Stimulated activated CD8-positive, alpha-beta memory T cell treated with anti-CD3 and anti-CD28 coated beads, Interleukin-15, amount 100 ng/mL, for 48 hours (primary cell): ENCODE measurements around the gene CCDC138.

ENCODE experiments used
- DNase-seq, 2 donors: peaks; one replicate each; pipeline ENCODE4 v3.0.0-alpha.2; 2020; ENCODE audit warnings: low read depth in 2 of 2

Gene CCDC138

DNA sequence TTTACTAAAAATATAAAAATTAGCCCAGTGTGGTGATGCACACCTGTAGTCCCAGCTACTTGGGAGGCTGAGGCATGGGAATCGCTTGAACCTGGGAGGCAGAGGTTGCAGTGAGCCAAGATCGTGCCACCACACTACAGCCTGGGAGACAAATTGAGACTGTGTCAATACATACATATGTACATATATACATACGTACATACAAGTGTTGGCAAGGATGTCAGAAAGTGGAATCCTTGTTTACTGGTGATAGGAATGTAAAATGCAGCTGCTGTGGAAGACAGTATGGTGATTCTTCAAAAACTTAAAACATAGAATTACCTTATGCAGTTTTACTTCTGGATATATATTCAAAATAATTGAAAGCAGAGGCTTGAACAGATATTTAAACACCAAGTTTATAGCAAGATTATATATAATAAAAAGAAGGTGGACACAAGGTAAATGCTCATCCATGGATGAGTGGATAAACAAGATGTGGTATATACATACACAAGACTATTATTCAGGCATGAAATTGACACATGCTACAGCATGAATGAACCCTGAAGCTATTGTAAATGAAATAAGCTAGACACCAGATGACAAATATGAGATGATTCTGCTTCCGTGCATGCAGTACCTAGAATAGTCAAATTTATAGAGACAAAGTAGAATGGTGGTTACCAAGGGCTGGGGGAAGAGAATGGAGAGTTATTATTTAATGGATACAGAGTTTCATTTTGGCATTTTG, 43.2 kb downstream of the CCDC138 start:
- no peak for DNase-seq

DNA sequence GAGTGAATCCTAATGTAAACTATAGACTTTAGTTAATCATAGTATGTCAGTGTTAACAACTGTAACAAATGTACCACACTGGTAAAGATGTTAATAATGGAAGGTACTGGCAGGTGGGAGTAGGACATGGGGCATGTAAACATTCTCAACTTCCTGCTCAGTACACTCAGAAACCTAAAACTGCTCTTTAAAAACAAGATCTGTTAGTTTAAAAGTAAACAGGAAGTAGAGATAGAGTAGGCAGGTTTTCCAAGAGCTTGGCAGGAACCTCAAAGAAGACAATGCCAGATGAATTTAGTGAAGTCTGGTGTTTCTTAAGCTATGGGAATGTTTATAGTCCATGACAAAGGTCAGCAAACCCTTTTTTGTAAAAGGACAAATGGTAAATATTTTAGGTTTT, 46.6 kb downstream of the CCDC138 start:
- DNase-seq, result no peak

DNA sequence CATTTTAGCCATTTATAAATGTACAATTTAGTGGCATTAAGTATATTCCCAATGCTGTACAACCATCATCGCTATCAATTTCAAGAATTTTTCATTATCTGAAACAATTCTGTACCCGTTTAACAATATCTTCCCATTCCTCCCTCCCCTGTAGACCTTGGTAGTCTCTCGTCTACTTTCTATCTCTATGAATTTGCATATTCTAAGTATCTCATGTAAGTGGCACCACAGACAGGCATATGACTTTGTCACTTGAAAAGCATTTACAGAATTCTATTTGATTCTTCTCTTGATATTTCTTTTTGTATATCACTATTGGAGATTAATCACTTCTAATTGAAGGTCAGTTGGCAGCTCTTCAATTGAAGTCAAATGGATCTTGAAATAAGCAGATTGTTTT, 48.0 kb downstream of the CCDC138 start:
- DNase-seq, result no peak

DNA sequence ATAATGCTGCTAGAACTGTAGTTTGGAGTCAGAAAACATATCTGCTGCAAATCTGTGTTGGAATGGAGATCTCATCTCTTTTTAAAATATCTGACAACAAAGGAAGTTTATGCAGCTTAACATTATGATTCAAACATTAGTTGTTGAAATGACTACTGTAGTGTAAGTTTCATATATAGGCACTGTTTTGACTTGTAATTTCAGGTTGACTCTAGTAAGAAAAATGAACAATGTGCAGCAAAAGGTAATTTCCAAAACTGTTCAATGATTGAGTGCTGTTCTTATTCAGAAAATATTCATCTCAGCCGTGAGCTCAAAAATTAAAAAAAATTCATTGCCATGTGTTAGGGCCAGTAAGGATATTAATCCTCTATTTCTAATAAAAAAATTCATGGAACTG, 48.5 kb downstream of the CCDC138 start:
- no peak for DNase-seq

DNA sequence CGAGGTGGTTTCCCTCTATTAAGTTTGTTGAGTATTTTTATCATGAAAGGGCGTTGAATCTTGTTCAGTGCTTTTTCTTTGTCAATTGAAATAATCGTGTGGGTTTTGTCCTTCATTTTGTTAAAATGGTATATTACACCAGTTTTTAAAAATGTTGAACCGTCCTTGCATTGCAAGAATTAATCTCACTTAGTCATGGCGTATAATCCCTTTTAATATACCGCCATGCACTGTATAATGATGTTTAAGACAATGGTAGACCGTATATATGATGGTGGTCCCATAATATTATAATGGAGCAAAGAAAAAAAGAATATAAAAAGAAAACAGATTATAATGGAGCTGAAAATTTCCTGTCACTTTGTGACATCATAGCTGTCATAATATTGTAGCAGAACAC, 50.6 kb downstream of the CCDC138 start:
- no peak for DNase-seq

DNA sequence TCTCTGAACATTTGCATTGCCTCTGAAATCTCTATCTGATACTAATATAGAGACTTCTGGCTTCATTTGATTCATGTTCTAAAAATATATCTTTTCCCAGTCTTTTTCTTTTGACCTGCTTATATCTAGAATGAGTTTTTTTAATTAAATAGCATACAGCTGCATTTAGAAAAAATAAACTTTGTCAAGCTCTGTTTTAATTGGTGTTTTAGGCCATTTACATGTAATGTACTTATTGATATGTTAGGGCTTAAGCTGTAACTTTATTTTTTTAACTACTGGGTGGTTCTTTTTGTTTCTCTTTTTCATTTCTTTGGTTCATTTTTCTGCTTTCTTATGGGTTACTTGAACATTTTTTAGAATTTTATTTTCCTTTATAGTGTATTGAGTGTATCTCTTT, 54.9 kb downstream of the CCDC138 start:
- no peak for DNase-seq

DNA sequence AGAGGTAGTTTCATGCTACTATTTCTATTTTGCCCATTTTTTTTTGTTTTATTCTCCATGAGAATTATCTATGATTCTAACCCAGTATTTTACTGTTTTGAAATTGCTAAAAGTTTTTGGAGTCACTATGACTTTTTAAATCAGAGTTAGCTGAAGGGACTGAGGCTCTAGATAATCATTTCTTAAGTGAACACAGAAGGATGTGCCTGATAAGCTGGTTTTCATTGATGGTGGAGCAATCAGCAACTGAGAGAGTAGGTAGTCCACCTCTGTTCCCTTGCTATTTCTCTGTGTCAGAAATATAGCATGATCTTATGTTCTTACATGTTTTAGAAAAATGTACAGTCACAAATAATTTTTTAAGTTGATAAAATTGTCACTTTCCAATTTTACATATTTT, 59.4 kb downstream of the CCDC138 start:
- no peak for DNase-seq

DNA sequence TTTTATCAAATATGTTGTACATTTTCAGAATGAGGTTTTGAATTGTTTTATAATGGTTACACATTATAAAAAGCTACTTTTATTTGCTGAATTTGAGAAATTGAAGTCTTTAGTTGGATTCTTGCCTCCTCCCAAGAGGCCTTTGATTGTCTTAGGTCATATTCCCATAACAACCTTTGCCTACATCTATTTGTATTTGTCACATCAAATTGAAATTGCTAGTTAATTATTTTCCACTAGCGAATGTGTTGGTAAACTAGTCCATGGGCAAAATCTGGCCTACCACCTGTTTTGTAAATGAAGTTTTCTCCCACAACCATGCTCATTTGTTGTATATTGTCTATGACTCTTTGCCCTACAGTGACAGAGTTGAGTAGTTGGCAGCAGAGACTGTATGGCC, 60.4 kb downstream of the CCDC138 start:
- DNase-seq, result no peak

DNA sequence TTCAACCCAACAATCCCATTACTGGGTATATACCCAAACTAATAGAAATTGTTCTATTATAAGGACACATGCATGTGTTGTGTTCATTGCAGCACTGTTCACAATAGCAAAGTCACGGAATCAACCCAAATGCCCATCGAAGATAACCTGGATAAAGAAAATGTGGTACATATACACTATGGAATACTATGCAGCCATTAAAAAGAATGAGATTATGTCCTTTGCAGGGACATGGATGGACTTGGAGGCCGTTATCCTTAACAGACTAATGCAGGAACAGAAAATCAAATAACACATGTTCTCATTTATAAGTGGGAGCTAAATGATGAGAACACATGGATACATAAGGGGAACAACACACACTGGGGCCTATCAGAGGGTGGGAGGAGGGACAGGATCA, 65.8 kb downstream of the CCDC138 start:
- no peak for DNase-seq

DNA sequence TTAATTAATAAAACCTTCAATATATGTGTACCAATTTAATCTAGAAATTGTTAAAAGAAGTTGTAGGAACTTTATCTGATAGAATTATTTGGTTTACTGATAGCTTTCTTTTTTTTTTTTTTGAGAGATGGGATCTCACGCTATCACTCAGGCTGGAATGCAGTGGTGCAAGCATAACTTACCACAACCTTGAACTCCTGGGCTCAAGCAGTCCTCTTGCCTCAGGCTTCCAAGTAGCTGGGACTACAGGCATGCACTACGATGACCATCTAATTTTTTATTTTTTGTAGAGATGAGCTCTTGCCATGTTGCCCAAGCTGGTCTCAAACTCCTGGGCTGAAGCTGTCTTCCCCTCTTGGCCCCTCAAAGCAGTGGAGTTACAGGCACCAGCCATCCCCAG, 66.8 kb downstream of the CCDC138 start:
- DNase-seq, result no peak

DNA sequence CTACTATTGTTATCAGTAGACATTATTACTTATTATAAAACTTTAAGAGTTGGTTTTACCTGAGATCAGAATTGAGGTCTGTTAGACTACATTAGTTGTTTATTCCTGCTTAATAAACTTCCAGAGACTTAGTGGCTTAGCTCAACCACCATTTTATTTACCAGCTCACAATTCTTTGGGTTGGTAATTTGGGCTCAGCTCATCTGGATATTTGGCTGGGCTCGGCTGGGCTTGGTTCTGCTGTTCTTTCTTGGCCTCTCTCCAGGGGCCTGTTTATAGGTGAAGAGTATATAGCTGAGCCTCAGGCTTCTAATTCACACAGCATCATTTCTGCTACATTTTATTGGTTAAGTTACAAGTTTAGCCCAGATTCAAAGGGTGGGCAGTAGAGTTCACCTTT, 67.9 kb downstream of the CCDC138 start:
- DNase-seq, result no peak

DNA sequence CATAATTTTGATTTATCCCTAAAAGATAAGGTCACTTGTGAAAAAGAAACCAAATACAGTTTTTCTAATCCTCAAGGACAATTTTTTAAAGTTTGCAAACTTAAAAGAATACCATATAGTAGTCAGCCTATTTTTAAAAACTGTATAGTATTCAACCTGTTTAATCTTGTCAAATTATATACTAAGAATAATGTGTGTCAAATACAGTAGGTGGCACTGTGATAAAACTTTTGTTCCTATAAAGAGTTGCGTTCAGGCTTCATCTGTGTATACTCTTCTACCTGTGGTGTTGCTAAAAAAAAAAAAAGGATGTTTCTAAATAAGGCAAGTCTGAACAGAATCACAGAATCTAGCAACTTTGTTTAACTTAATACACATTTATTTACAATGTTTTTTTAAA, 68.6 kb downstream of the CCDC138 start:
- DNase-seq, result no peak

DNA sequence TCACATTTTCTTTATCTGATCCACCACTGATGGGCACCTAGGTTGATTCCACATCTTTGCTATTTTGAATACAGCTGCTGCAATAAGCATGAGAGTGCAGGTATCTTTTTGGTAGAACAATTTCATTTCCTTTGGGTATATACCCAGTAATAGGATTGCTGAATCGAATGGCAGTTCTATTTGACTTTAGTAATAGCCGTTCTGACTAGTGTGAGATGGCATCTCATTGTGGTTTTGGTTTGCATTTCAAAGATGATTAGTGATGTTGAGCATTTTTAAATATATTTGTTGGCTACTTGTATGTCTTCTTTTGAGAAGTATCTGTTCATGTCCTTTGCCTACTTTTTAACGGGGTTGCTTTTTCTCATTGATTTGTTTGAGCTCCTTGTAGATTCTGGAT, 72.3 kb downstream of the CCDC138 start:
- no peak for DNase-seq

DNA sequence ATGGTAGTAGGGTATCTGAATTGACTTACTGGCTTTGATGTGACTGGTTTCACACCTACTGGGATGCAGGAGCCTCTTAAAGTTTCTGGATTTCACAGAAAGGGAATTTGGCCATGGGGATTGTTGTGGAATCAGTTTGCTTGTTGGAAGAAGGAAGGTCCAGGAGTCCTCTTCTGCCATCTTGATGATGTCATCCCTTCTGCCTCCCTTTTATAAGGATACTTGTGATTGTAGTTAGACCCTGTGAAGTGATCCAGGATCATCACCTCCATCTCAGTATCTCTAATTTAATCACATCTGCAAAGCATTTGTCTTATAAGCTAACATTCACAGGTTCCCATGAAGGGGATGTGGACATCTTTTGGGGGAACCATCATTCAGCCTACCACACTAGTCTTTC, 79.5 kb downstream of the CCDC138 start:
- no peak for DNase-seq

DNA sequence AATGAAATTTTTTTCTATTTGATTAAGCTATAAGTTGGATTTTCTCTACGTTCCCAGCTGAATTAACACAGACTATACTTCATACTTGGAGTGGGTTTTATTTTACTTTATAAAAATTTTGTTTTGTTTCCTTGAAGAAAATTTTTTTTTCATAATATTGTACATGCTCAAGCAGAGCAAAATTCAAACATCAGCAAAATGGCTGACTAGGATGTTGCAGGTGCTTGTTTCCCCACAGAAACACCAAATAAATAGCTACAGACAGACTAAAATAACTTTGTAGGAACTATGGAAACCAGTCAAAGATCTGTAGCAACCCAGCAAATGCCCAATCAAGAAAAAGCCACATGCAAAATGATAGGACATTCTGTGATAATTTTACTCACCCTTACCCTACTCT, 82.3 kb downstream of the CCDC138 start:
- DNase-seq, result no peak

DNA sequence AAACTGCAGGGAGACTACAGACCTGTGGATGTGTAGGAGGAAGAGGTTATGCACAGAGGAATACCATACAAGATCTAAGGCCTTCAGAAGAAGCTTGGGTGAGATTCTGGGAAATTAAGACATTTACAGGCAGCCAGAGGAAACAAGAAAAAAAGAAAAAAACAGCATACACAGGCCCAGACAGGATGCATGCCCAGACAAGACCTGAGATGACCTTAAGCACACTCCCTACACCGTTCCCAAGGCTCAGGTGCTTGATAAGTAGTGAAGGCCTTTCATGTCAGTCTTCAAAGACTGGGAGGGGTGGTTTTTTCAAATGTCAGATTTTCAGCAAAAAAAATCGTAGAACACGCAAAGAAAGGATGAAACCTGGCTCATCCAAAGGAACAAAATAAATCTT, 83.0 kb downstream of the CCDC138 start:
- DNase-seq, result no peak

DNA sequence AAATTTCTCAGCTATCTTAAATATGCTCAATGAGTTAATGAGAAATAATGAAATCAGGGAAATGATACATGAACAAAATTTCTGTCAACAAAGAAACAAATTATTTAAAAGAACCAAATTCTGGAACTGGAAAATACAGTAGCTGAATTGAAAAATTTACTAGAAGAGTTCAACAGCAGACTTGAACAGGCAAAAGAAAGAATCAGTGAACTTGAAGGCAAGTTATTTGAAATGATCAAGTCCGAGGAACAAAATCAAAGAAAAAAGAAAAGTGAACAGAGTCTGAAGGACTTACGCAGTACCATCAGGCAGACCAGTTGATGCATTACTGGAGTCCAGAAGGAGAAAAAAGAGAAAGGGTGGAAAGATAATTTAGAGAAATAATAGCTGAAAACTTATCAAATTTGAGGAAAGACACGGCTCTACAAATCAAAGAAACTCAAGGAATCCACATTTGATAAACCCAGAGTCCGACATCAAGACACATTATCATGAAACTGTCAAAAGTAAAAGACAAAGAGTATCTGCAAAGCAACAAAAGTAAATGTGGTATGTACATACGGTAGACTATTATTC, 83.6 kb downstream of the CCDC138 start:
- DNase-seq, result no peak

DNA sequence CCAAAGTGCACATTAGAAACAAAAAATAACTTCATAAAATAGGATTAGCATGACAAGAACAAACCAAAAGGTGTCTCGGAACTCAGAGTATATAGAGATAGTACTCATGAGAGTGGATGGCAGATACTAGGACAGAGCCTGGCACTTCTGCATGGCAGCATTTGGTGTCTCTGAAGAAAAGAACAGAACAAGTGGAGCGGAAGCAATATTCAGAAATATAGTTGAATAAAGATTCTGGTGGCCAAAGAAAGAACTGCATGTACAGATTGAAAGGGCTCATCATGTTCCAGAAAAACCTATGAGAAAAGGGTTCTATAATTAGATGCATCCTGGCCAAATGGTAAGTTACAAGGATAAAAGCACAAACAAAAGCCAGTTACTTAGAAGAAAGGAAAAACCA, 90.9 kb downstream of the CCDC138 start:
- no peak for DNase-seq

DNA sequence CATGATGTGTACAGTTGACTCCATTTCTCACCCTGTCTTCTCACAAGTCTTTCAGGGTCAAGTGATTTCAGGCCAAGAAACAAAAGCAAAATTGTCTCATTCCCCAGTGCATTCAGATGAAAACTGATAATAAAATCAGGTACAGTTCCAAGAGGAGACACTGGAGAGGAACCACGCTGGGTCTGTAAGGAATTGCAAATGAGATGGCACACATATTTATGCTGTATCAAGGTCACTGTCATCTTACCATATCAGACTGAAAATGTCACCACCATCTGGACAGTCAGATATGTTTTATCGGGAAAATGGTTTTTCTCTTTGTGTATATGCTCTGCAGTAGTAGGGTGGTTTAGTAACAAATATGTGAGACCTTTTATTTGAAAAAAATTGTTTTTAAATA, 91.7 kb downstream of the CCDC138 start:
- no peak for DNase-seq

DNA sequence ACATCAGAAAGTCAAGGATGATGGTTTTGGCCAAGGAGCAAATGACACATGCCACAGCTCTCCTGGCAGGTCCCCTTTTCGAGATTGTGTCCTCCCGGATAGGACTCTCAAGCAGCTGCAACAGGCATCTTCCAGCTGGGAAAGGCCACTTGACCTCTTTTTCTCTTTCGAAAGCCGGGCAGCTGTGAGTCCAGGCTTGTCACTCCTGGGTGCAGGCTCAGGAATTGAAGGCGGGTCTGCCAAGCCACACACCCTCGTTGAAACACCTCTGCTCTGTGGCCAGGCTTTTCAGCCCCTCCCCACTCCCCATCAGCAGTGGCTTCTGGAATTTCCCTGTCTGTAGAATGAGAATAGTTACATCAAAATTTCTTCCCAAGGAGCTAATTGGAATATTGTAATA, 98.0 kb downstream of the CCDC138 start:
- DNase-seq, result no peak

DNA sequence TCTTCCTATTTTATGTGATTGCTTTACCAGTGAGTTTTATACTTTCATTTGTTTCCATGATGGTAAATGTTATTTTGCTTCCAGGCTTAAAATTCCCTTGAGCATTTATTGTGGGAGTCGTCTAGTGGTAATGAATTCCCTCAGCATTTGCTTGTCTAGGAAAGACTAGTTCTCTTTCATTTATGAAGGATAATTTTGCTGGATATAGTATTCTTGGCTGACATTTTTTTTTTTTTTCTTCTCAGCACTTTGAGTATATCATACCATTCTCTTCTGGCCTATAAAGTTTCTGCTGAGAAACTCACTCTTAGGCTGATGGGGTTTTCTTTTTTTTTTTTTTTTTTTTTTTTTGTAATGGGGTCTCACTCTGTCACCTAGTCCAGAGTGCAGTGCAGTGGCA, 103.3 kb downstream of the CCDC138 start:
- no peak for DNase-seq

DNA sequence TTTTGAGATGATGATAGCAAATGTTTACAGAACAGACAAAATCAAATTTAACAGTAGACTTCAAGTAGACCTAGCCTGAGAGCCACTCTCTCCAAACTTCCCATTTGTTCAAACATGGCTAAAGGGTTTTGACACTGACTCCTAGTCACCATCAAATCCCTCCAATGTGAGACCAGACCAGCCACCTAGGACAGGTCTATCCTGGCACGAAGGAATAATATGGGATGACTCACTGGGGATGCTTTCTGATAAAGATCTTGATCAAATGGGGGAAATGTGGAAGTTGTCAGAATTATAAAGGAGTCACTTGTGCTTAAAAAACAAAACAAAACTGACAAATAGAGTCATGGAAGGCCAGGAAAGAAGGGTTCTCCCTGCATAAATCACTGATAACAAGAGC, 106.7 kb downstream of the CCDC138 start:
- DNase-seq, result no peak

DNA sequence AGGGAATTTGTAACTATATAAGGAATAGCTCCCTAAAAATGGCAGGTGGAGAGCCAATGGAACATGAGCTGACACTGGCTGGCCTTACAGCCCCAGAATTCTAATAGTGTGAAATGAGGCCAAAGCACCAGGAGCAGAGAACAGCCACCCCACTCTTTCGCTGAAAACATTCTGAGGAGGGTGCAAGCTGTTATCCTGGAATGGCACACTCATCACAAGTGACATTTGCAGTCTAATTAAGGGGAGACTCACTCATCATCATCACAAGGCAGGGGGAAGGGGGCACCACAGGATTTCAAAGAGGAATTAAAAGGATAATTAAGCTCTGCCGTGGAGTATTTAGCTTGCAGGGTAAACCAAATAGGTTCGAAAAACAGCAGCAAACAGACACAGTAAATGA, 108.2 kb downstream of the CCDC138 start:
- DNase-seq, result no peak

DNA sequence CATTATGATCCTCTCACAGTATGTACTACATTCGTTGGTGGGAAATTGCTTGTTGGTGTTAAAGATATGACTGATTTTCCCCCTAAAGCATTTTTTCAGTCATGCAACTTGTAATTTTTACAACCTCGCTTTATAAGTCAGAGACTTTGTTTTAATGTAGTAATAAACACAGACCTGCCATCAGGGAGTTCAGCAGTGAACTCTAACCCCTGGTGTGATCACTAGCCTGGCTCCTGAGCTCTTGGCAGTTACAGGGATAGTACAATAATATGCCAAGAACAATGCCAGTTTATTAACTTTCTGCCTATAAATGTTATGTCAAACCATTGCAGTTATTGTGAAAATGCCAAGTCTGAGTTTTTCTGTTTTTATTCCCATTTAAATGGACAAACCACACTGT, 108.6 kb downstream of the CCDC138 start:
- no peak for DNase-seq
